Mesendoderm (in vitro differentiated cells): Measurements from ENCODE around the gene PRIMA1.

Experiments used
- DNase-seq: peaks from one replicate; pipeline ENCODE4 v3.0.0; 2013
- H2AK5ac ChIP-seq: 2 replicates; pipeline ENCODE4 v1.6.1; 2013; ENCODE audit warnings: low read length, inconsistent platforms
- H2BK120ac ChIP-seq: 2 replicates; pipeline ENCODE4 v1.6.1; 2013; ENCODE audit warnings: low read depth, mild to moderate bottlenecking, low read length, moderate library complexity, mixed read lengths
- H2BK15ac ChIP-seq: replicated peaks from 2 replicates; pipeline ENCODE4 v1.6.1; 2013; ENCODE audit warnings: low read depth, mild to moderate bottlenecking, moderate library complexity
- H2BK5ac ChIP-seq: 2 replicates; pipeline ENCODE4 v1.6.1; 2013; ENCODE audit warnings: low read length, inconsistent platforms
- H3K18ac ChIP-seq: 2 replicates; pipeline ENCODE4 v1.6.1; 2013; ENCODE audit warnings: mild to moderate bottlenecking, low read length, mixed read lengths
- H3K23ac ChIP-seq: one replicate; pipeline ENCODE4 v1.6.1; 2013; ENCODE audit warnings: low read length
- H3K27ac ChIP-seq: 2 replicates; pipeline ENCODE4 v1.5.1; 2013; ENCODE audit warnings: low read depth, mild to moderate bottlenecking, inconsistent platforms, low read length, moderate library complexity
- H3K27me3 ChIP-seq: 2 replicates; pipeline ENCODE4 v1.6.1; 2013; ENCODE audit warnings: low read length, control low read depth, mild to moderate bottlenecking, inconsistent platforms; ENCODE audit not compliant: insufficient read depth, poor library complexity
- H3K36me3 ChIP-seq: 2 replicates; pipeline ENCODE4 v1.6.1; 2013; ENCODE audit warnings: low read length, inconsistent platforms; ENCODE audit not compliant: control insufficient read depth, insufficient read depth
- H3K4ac ChIP-seq: one replicate; pipeline ENCODE4 v1.6.1; 2013; ENCODE audit warnings: low read depth, mild to moderate bottlenecking, low read length, moderate library complexity
- H3K4me1 ChIP-seq: 2 replicates; pipeline ENCODE4 v1.6.1; 2013; ENCODE audit warnings: low read depth, low read length, inconsistent platforms; ENCODE audit not compliant: control insufficient read depth
- H3K4me2 ChIP-seq: 2 replicates; pipeline ENCODE4 v1.6.1; 2013; ENCODE audit warnings: low read length
- H3K4me3 ChIP-seq: 2 replicates; pipeline ENCODE4 v1.5.1; 2013; ENCODE audit warnings: mild to moderate bottlenecking, low read length
- H3K56ac ChIP-seq: one replicate; pipeline ENCODE4 v1.6.1; 2013; ENCODE audit warnings: low read length
- H3K79me1 ChIP-seq: 2 replicates; pipeline ENCODE4 v1.6.1; 2013; ENCODE audit warnings: low read length, inconsistent platforms
- H3K79me2 ChIP-seq: 2 replicates; pipeline ENCODE4 v1.6.1; 2013; ENCODE audit warnings: mild to moderate bottlenecking, low read length; ENCODE audit not compliant: control insufficient read depth, insufficient read depth
- H3K9ac ChIP-seq: 2 replicates; pipeline ENCODE4 v1.6.1; 2013; ENCODE audit warnings: low read length, inconsistent platforms
- H4K5ac ChIP-seq: one replicate; pipeline ENCODE4 v1.6.1; 2013; ENCODE audit warnings: low read length
- H4K8ac ChIP-seq: one replicate; pipeline ENCODE4 v1.6.1; 2013; ENCODE audit warnings: low read depth, mild to moderate bottlenecking, control low read depth, low read length, moderate library complexity
- WGBS: extraction: QIAGEN DNeasy Blood & Tissue Kit; methylation state at CpG from one replicate; pipeline ENCODE4 v1.1.7; 2013; ENCODE audit warnings: low lambda C conversion rate, missing lambda C conversion rate; ENCODE audit not compliant: insufficient coverage; ENCODE audit errors: extremely low coverage; 5-methylcytosine and 5-hydroxymethylcytosine counted together

The PRIMA1 gene

GRCh38 chr14:93693914-93694313, 94.4 kb downstream of the PRIMA1 start:
- Histone ChIP-seq H3K79me2 (no peaks in the 10 kb centered on the region), H3K18ac (no peak overlapping the region), H3K56ac (no peak overlapping the region), H3K36me3 (no peaks in the 10 kb centered on the region), H3K27me3 (no peaks in the 10 kb centered on the region), H3K4me2 (no peak overlapping the region), H3K79me1 (no peaks in the 10 kb centered on the region), H2BK120ac (no peak overlapping the region), H3K9ac (no peak overlapping the region), H3K27ac (no peak overlapping the region), H2AK5ac (no peak overlapping the region), H2BK5ac (no peak overlapping the region), H2BK15ac (no peak overlapping the region), H3K4me1 (peaks cover 5% of the 10 kb centered on the region), H4K5ac (no peak overlapping the region), H3K4ac (no peak overlapping the region), H4K8ac (no peak overlapping the region), H3K4me3 (no peak overlapping the region), H3K23ac (no peak overlapping the region)
- DNase-seq: peak; percentile 34
- no CpG with 5 or more reads among the region's 6 CpGs for WGBS

DNA sequence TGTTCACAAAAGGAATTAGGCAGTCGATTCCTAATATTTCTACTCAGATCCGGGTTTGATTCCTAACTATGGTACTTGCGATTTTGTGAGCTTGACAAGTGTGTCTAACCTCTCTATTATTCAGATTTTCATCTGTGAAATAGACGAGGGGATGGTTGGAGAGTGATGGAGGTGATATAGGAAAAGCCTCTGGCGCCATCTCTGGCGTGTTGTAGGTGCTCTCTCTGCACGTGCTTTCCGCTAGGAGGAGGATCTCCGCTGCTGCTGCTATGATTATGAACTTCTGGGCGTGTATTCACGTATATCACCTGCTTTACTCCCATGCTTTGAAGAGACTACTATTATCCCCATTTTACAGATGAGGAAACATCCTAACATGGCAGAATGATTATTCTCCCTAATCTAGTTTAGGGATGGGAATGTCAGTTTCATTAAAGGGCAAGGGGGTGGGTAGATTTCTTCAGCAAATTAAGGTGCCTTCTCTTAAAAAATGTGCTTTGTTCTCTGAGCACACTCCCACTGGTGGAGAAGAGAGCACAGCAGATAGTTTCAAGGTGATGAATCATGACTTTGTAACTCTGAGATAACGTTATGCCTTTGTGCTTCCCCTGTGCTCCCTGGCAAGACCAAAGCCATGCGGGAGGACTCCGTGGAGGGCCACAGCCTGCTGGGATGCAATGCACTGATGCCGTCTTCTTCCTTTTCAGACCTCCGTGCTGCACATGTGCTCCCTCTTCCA, 97.1 kb downstream of the PRIMA1 start:
- Histone ChIP-seq H3K23ac (no peak overlapping the region), H4K5ac (no peak overlapping the region), H3K4me2 (no peak overlapping the region), H3K18ac (no peak overlapping the region), H2BK5ac (no peak overlapping the region), H3K56ac (peak overlapping the region; percentile 27), H3K4me1 (peaks cover 14% of the 10 kb centered on the region), H3K27me3 (no peaks in the 10 kb centered on the region), H3K27ac (no peak overlapping the region), H3K4ac (peak overlapping the region; percentile 37), H3K36me3 (no peaks in the 10 kb centered on the region), H2BK15ac (no peak overlapping the region), H4K8ac (no peak overlapping the region), H2AK5ac (no peak overlapping the region), H3K79me2 (no peaks in the 10 kb centered on the region), H3K79me1 (no peaks in the 10 kb centered on the region), H3K9ac (no peak overlapping the region), H3K4me3 (no peak overlapping the region), H2BK120ac (no peak overlapping the region)
- DNase-seq: peak; percentile 65
- WGBS: no CpG with 5 or more reads among the region's 16 CpGs

- H3K4me1 ChIP-seq: peaks cover 14% of the 10 kb centered on the region
- no peak overlapping the region for H3K23ac ChIP-seq
These were observed 98.1 kb downstream of the PRIMA1 start for GRCh38 chr14:93690146-93690545.

GRCh38 chr14:93688820-93689219, 99.5 kb downstream of the PRIMA1 start:
- no peaks in the 10 kb centered on the region for H3K79me2 ChIP-seq
- no peak overlapping the region for H3K4me2 ChIP-seq
- peak overlapping the region; percentile 23 for H3K9ac ChIP-seq
- H3K23ac ChIP-seq: no peak overlapping the region
- peak overlapping the region; percentile 39 for H3K18ac ChIP-seq
- H3K27ac ChIP-seq: peak overlapping the region; percentile 61
- H3K4ac ChIP-seq: peak overlapping the region; percentile 85
- peaks cover 14% of the 10 kb centered on the region for H3K4me1 ChIP-seq
- no peaks in the 10 kb centered on the region for H3K36me3 ChIP-seq
- no peak overlapping the region for H4K5ac ChIP-seq
- peak overlapping the region; percentile 56 for H2BK5ac ChIP-seq
- H3K79me1 ChIP-seq: no peaks in the 10 kb centered on the region
- H2AK5ac ChIP-seq: peak overlapping the region; percentile 86
- H3K4me3 ChIP-seq: no peak overlapping the region
- no CpG with 5 or more reads among the region's 4 CpGs for WGBS
- no peak overlapping the region for H2BK15ac ChIP-seq
- no peak overlapping the region for H2BK120ac ChIP-seq
- H3K27me3 ChIP-seq: no peaks in the 10 kb centered on the region
- no peak overlapping the region for H4K8ac ChIP-seq
- peak overlapping the region; percentile 73 for H3K56ac ChIP-seq
- DNase-seq: no peak

More at GRCh38 chr14:93690146-93690545, 98.1 kb downstream of the PRIMA1 start:
- Histone ChIP-seq H3K36me3 (no peaks in the 10 kb centered on the region), H2BK15ac (no peak overlapping the region), H3K4me3 (no peak overlapping the region), H4K5ac (no peak overlapping the region), H2AK5ac (no peak overlapping the region), H3K4ac (no peak overlapping the region), H3K9ac (no peak overlapping the region), H3K4me2 (no peak overlapping the region), H3K27me3 (no peaks in the 10 kb centered on the region), H3K27ac (no peak overlapping the region), H3K56ac (no peak overlapping the region), H3K18ac (no peak overlapping the region), H4K8ac (no peak overlapping the region), H3K79me1 (no peaks in the 10 kb centered on the region), H2BK5ac (no peak overlapping the region), H2BK120ac (no peak overlapping the region), H3K79me2 (no peaks in the 10 kb centered on the region)
- peak; percentile 86 for DNase-seq
- WGBS: no CpG with 5 or more reads among the region's 6 CpGs

DNA sequence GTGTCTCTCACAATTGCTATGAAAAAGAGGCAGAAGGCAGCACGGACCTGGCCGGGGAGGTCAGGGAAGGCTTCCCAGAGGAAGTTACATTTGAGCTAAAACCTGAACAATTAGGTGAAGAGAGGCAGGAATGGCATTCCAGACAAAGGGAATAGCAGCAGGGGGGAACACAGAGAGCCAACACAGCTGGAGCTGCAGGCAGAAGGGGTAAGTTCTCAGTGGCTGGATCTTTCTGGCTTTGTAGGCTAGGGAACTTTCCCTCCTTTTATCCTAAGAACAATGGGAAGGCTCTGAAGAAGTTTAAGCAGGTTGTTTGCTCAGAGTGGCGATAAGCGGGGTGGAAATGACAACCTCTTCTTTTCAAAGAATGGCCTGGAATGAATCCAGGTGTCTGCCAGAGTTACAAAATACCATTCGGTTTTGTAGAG, 100.0 kb downstream of the PRIMA1 start:
- H2BK120ac ChIP-seq: peak overlapping the region; percentile 82
- no peak overlapping the region for H4K5ac ChIP-seq
- no peak overlapping the region for H3K23ac ChIP-seq
- H4K8ac ChIP-seq: no peak overlapping the region
- H3K27ac ChIP-seq: peak overlapping the region; percentile 61
- H3K79me2 ChIP-seq: no peaks in the 10 kb centered on the region
- H3K36me3 ChIP-seq: no peaks in the 10 kb centered on the region
- H2AK5ac ChIP-seq: no peak overlapping the region
- no peak overlapping the region for H3K4me2 ChIP-seq
- H3K27me3 ChIP-seq: no peaks in the 10 kb centered on the region
- H3K9ac ChIP-seq: no peak overlapping the region
- peak overlapping the region; percentile 70 for H3K4ac ChIP-seq
- no peak overlapping the region for H3K4me3 ChIP-seq
- no peaks in the 10 kb centered on the region for H3K79me1 ChIP-seq
- H2BK5ac ChIP-seq: no peak overlapping the region
- peak overlapping the region; percentile 17 for H3K56ac ChIP-seq
- H2BK15ac ChIP-seq: no peak overlapping the region
- DNase-seq: peak; percentile 96
- H3K18ac ChIP-seq: peak overlapping the region; percentile 76
- H3K4me1 ChIP-seq: peaks cover 14% of the 10 kb centered on the region
- no CpG with 5 or more reads among the region's 5 CpGs for WGBS

DNA sequence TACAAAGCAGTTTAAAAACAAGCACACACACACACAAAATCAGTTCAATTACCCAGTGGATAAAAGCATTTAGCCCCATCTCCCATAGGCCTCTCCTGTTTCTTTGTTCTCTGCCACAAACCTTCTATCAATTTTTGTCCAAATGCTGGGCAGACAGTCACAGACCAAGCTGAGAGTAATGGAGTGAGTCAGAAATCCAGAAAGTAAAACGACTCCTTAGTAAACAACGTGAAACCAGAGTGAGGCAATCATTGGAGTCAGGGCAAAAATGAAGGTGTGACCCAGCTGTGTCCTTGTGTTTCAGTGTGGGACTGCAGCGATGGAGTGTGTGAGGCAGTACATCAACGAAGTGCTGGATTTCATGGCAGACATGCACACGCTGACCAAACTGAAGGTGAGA, 102.0 kb downstream of the PRIMA1 start:
- Histone ChIP-seq H3K4me1 (peaks cover 14% of the 10 kb centered on the region), H3K27me3 (no peaks in the 10 kb centered on the region), H3K79me1 (no peaks in the 10 kb centered on the region), H3K27ac (no peak overlapping the region), H2BK5ac (no peak overlapping the region), H2BK120ac (no peak overlapping the region), H4K5ac (no peak overlapping the region), H3K4me2 (no peak overlapping the region), H3K79me2 (no peaks in the 10 kb centered on the region), H3K56ac (peak overlapping the region; percentile 18), H3K23ac (no peak overlapping the region), H2BK15ac (no peak overlapping the region), H3K4me3 (no peak overlapping the region), H3K4ac (no peak overlapping the region), H3K9ac (no peak overlapping the region), H3K18ac (no peak overlapping the region), H2AK5ac (no peak overlapping the region), H3K36me3 (no peaks in the 10 kb centered on the region), H4K8ac (no peak overlapping the region)
- no peak for DNase-seq
- WGBS: no CpG with 5 or more reads among the region's 5 CpGs
